WERI-Rb-1 (cell line): ENCODE results near the gene MSH3.

Experiments used
- DNase-seq: peaks from one replicate; pipeline ENCODE4 v3.0.0-alpha.2; 2020
- H3K27ac ChIP-seq: fragments of 250-450 bp; sonication (Bioruptor Pico); 2 replicates; pipeline ENCODE4 v1.5.1; 2020; ENCODE audit warnings: mild to moderate bottlenecking, moderate library complexity
- H3K27me3 ChIP-seq: fragments of 250-450 bp; sonication (Bioruptor Pico); 2 replicates; pipeline ENCODE4 v1.5.1; 2021; ENCODE audit warnings: mild to moderate bottlenecking, low read depth, moderate library complexity; ENCODE audit not compliant: insufficient read depth, severe bottlenecking
- H3K36me3 ChIP-seq: fragments of 250-450 bp; sonication (Bioruptor Pico); 2 replicates; pipeline ENCODE4 v1.5.1; 2020; ENCODE audit warnings: mild to moderate bottlenecking, moderate library complexity
- H3K4me3 ChIP-seq: 2 replicates; pipeline ENCODE4 v1.5.1; 2011; ENCODE audit warnings: low read depth, mild to moderate bottlenecking, control low read depth, low read length
- H3K9me3 ChIP-seq: fragments of 250-450 bp; sonication (Bioruptor Pico); 2 replicates; pipeline ENCODE4 v1.5.1; 2021; ENCODE audit warnings: mild to moderate bottlenecking, moderate library complexity; ENCODE audit not compliant: severe bottlenecking
- CTCF ChIP-seq: IDR thresholded peaks from 2 replicates; pipeline ENCODE4 v1.5.1; 2011; ENCODE audit warnings: low read depth, mild to moderate bottlenecking, control low read depth, inconsistent platforms, low read length

MSH3 gene

DNA sequence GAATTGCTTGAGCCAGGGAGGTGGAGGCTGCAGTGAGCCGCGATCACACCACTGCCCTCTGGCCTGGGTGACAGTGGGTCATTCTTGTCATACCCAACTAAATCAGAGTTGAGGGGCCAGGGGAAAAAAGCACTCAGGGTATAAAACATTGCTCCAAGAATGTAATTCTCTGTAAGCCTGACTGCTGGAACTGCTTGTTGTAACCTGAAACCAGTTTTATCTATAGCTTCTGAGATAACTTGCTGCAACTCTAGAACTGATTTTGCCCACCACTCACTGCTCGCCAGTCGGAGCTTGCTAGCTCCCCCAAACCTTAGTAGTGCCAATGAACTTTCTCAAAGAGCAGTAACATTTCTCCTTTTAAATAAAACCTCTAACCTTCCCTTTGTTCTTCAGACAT, 9.6 kb upstream of the MSH3 start:
- Histone ChIP-seq H3K36me3 (peaks cover 54% of the 10 kb centered on the region), H3K27ac (no peak overlapping the region), H3K4me3 (no peak overlapping the region), H3K9me3 (no peaks in the 10 kb centered on the region), H3K27me3 (no peaks in the 10 kb centered on the region)
- TF ChIP-seq CTCF: no peak
- no peak for DNase-seq

DNA sequence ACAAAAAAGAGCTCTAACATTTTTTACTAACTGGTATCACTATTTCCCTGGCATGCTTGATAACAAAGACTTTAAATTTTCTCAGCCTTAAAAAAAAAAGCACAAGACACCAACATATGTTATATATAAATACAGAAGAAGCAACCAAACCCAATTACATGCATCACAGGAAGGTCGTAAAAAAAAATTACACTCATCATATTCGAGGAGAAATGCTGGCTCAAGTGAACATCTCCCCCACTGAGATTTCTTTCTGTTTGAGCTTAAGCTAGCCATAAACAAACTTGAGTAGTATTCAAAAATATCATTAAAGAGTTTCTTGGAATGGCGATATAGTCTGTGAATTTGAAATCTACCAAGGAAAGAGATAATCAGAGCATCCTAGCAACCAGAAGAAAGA, 7.5 kb upstream of the MSH3 start:
- Histone ChIP-seq H3K27me3 (no peaks in the 10 kb centered on the region), H3K9me3 (no peaks in the 10 kb centered on the region), H3K27ac (no peak overlapping the region), H3K36me3 (peaks cover 36% of the 10 kb centered on the region), H3K4me3 (no peak overlapping the region)
- TF ChIP-seq CTCF: no peak
- no peak for DNase-seq

DNA sequence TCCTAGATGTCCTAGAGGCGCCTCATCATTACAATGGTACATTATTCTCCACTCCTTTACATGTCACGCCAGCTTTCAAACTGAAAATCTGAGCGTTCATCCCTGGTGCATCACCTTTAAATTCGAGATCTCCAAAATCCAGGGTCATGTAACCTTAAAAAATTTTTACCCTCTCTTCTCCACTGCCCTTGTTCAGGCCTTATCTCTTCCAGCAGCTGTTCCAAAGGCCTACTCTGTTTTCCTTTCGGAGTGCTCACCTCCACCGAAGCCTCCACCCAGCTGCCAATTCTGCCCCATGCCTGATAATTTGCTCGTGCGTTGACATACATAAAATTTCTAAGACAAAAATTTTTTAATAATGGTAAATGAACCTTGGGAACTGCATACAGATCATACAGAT, 950 bp upstream of the MSH3 start:
- Histone ChIP-seq H3K36me3 (peaks cover 23% of the 10 kb centered on the region), H3K4me3 (peak overlapping the region; percentile 99), H3K27me3 (no peaks in the 10 kb centered on the region), H3K9me3 (no peaks in the 10 kb centered on the region), H3K27ac (peak overlapping the region; percentile 98)
- no peak for TF ChIP-seq CTCF
- no peak for DNase-seq

DNA sequence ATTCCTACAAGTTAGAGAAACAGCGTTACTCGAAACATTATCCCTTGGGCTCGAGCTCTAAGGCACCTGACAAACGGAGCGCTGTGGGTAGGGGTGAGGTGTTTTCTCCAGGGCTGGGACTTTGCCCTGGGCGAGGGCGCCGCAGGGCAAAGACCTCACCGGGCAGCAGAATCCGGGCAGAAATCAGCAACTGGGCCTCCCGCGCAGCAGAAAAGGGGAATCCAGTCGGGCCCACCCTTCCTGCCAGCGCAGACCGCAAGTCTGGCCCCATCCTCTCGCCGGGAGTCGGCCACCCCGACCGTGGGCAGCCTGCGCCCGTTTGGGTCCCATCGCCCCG, 430 bp upstream of the MSH3 start:
- Histone ChIP-seq H3K9me3 (no peaks in the 10 kb centered on the region), H3K4me3 (peak overlapping the region; percentile 99), H3K27me3 (no peaks in the 10 kb centered on the region), H3K27ac (peak overlapping the region; percentile 98), H3K36me3 (peaks cover 29% of the 10 kb centered on the region)
- no peak for TF ChIP-seq CTCF
- DNase-seq: no peak

- peaks cover 41% of the 10 kb centered on the region for H3K36me3 ChIP-seq
- peak overlapping the region; percentile 98 for H3K27ac ChIP-seq
- no peaks in the 10 kb centered on the region for H3K27me3 ChIP-seq
- no peaks in the 10 kb centered on the region for H3K9me3 ChIP-seq
- no peak for TF ChIP-seq CTCF
- peak overlapping the region; percentile 99 for H3K4me3 ChIP-seq
- no peak for DNase-seq
These were observed 851 bp downstream of the MSH3 start for GRCh38 chr5:80655231-80655774.

GRCh38 chr5:80656425-80656824, 2.0 kb downstream of the MSH3 start:
- no peak overlapping the region for H3K4me3 ChIP-seq
- H3K27me3 ChIP-seq: no peaks in the 10 kb centered on the region
- H3K27ac ChIP-seq: no peak overlapping the region
- no peaks in the 10 kb centered on the region for H3K9me3 ChIP-seq
- peaks cover 46% of the 10 kb centered on the region for H3K36me3 ChIP-seq
- no peak for DNase-seq
- no peak for TF ChIP-seq CTCF
